ENCODE measurements around the gene SCMH1. TPM values are rescaled to one million over a fixed set of nuclear protein-coding genes. Genes with fewer than 3 reads are reported as not detected.

Gene SCMH1
- total RNA-seq, 1 donor from 2014 or later = 25.5 TPM

DNA sequence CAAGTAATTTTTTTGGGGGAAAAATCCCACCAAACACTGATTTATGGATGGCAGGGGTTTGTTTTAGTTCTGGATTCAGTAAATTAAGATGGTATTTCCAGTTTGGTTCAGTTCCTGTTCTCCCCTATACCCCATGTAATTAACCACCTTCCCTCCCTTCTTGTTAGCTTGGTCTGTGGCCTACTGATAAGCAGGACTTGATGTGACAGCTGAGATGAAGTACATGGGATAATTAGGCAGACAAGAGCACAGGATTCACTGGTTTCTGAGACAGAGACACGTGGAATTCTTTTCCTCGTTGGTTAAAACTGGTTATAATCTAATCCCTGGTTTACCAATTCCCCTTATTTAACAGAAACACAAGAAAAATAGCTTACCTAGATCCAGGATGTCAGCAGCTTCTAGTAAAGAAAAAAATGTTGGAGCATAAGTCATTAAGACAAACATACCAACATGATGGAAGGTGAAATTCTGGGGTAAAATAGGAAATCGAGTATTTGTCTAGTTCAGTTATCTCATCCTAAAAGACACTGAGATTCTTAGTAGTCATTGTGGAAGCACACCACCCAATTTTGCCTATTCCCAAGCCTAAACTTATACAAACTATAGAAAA is 81.5 kb downstream of the SCMH1 start:
- H3K4me3 ChIP-seq (ENCODE audit: low read depth, low read length) = no peak overlapping the region
- DNase-seq (ENCODE audit: low read depth) = no peak

GRCh38 chr1:41158966-41159365 is 83.1 kb downstream of the SCMH1 start:
- H3K4me3 ChIP-seq (ENCODE audit: low read depth, low read length) = no peak overlapping the region
- no peak for TF ChIP-seq CTCF (conservative IDR thresholded peaks at IDR 0.05; ENCODE audit: low read depth, low read length)
- no peak for DNase-seq (ENCODE audit: low read depth)

More for the DNA sequence above, 81.5 kb downstream of the SCMH1 start:
- no peak for TF ChIP-seq CTCF (conservative IDR thresholded peaks at IDR 0.05; ENCODE audit: low read depth, low read length)

DNA sequence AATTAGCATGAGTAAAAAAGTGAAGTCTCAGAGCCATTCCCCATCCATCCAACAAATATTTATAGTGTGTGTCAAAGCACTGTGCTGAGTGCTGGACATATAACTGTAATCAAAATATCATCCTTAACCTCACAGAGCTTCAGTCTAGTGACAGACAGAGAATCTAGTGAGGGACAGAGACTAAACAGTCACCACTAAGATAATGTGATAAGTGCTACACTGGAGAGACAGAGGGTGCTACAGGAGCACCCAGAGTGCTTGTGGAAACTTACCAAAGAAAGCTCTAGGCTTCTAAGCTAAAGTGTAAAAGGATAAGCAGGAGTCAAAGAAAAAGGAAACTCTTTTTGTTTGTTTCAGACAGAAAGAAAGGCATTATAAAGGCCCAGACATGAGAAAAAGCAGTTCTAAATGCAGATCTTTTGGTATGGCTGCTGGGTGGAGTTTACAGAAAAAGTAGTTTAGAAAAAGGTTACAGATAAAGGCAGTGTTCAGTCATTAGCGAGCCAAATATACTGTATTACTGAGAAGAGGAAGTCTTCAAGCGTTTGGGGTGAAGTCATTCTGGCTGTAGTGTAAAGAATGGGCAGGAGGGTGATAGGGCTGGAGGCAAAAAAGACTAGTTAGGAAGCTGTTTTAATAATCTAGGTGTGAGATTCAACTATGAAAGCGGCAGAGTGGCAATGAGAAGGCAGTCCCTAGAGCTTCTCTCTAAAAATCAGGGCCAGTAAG is 83.8 kb downstream of the SCMH1 start:
- no peak for DNase-seq (ENCODE audit: low read depth)

GRCh38 chr1:41155105-41155504 is 87.0 kb downstream of the SCMH1 start:
- TF ChIP-seq CTCF (conservative IDR thresholded peaks at IDR 0.05; ENCODE audit: low read depth, low read length) = no peak
- no peak for DNase-seq (ENCODE audit: low read depth)

More for the DNA sequence above, 83.8 kb downstream of the SCMH1 start:
- no peak overlapping the region for H3K4me3 ChIP-seq (ENCODE audit: low read depth, low read length)
- TF ChIP-seq CTCF (conservative IDR thresholded peaks at IDR 0.05; ENCODE audit: low read depth, low read length) = no peak

DNA sequence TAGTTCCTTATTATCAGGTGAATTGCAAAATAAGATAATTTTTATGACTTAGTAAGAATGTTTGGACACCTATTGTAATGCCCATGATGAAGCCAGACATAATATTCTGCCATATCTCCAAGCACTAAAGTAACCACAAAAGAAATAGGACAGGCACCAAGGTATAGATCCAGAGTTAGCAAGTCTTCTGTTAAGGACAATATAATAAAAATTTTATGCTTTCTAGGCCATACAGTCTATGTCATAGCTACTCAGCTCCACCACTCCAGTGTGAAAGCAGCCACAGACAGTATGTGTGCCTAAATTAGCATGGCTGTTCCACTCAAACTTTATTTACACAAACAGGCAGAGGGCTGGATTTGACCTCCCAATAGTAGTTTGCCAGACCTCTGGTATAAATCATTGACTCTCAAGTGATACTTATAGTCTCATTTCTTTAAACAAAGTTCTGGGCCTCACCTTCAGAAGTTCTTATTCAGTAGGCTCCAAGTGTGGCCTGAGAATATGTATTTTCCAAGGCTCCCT is 88.3 kb downstream of the SCMH1 start:
- no peak for DNase-seq (ENCODE audit: low read depth)

More at GRCh38 chr1:41155105-41155504, 87.0 kb downstream of the SCMH1 start:
- H3K4me3 ChIP-seq (ENCODE audit: low read depth, low read length) = no peak overlapping the region

GRCh38 chr1:41152622-41153044 is 89.5 kb downstream of the SCMH1 start:
- peak; percentile 97 for DNase-seq (ENCODE audit: low read depth)
- TF ChIP-seq CTCF (conservative IDR thresholded peaks at IDR 0.05; ENCODE audit: low read depth, low read length) = no peak
- H3K4me3 ChIP-seq (ENCODE audit: low read depth, low read length) = no peak overlapping the region

More for the DNA sequence above, 88.3 kb downstream of the SCMH1 start:
- no peak for TF ChIP-seq CTCF (conservative IDR thresholded peaks at IDR 0.05; ENCODE audit: low read depth, low read length)
- H3K4me3 ChIP-seq (ENCODE audit: low read depth, low read length) = no peak overlapping the region

Data from epithelial cell of proximal tubule (primary cell).